ENCODE measurements around the gene SNX6. TPM values are rescaled to one million over a fixed set of nuclear protein-coding genes. Genes with fewer than 3 reads are reported as not detected.

The SNX6 gene
- total and polyA plus RNA-seq, 2 donors (not counting 3 experiments of a cell fraction or from before 2014, with no cell fraction given) = 95.1 to 120 TPM

- H4K20me1 ChIP-seq (replicated peaks; ENCODE audit: control insufficient read depth, extremely low read depth, insufficient read depth, low read length) = peaks cover 2% of the 10 kb centered on the region
- H3K4me1 ChIP-seq (ENCODE audit: control insufficient read depth, extremely low read depth, insufficient read depth, low read length) = peaks cover 3% of the 10 kb centered on the region
- H3K4me3 ChIP-seq (replicated peaks in 1 of 3; ENCODE audit: insufficient read depth in 1 of 3, low read depth in 1 of 3, low read length in 3 of 3) = no peak overlapping the region
- no peaks in the 10 kb centered on the region for H3K9me3 ChIP-seq (replicated peaks; ENCODE audit: control insufficient read depth, insufficient read depth, low read length)
- H3K27me3 ChIP-seq (ENCODE audit: control insufficient read depth in 2 of 2, insufficient read depth in 2 of 2, low read length in 2 of 2) = no peaks in the 10 kb centered on the region
- no peak overlapping the region for H3K4me2 ChIP-seq (ENCODE audit: insufficient read depth, low read length)
- no peak overlapping the region for H3K27ac ChIP-seq (ENCODE audit: insufficient read depth, low read depth, low read length)
- ChIA-PET POLR2A (no interaction called here), CTCF (no interaction called here)
- DNase-seq (ENCODE audit: low read depth, low spot score) = no peak
- FAIRE-seq = no peak
- no peaks in the 10 kb centered on the region for H3K9me1 ChIP-seq (replicated peaks; ENCODE audit: control insufficient read depth, extremely low read depth, insufficient read depth, low read length)
- no peak overlapping the region for H2AFZ ChIP-seq (ENCODE audit: low read depth, low read length)
- dilution Hi-C loops (cut with MboI; ENCODE audit: extremely low pct_ligation_motif_present, low sequenced_read_pairs) = no loop called here
- no peak for TF ChIP-seq EZH2 (IDR thresholded peaks at IDR 0.05; ENCODE audit: borderline replicate concordance, low read depth, low read length, severe bottlenecking)
- no peak overlapping the region for H3K9ac ChIP-seq (replicated peaks; ENCODE audit: extremely low read depth, insufficient read depth, low read length)
- intact Hi-C loops (cut with micrococcal nuclease) = loop anchor here (5.0 kb wide), 1 partner anchor 33 kb away; no protein-coding TSS in a partner anchor
- H3K79me2 ChIP-seq (ENCODE audit: control insufficient read depth, insufficient read depth, low read length) = peaks cover 34% of the 10 kb centered on the region
- BruUV-seq (replicated peaks) = no TSS peak
- H3K36me3 ChIP-seq (ENCODE audit: control insufficient read depth in 2 of 2, extremely low read depth in 1 of 2, insufficient read depth in 2 of 2, low read length in 2 of 2) = no peaks in the 10 kb centered on the region
Observed at GRCh38 chr14:34615507-34615906, 14.4 kb downstream of the SNX6 start.

DNA sequence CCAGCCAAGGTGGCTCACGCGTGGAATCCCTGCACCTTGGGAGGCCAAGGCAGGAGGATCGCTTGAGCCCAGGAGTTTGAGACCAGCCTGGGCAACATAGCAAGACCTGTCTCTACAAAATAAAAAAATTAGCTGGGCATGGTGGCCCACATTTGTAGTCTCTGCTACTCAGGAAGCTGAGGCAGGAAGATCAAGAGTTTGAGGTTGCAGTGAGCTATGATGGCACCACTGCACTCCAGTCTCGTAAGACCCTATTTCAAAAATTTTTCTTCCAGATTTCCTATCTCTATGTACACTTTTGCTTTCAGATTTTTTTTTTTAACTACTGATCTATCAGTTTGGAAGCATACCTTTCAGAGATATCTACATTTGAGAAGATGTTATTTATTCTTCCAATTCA, 15.3 kb downstream of the SNX6 start:
- Histone ChIP-seq H3K36me3 (ENCODE audit: control insufficient read depth in 2 of 2, extremely low read depth in 1 of 2, insufficient read depth in 2 of 2, low read length in 2 of 2) (no peaks in the 10 kb centered on the region), H3K9me3 (replicated peaks; ENCODE audit: control insufficient read depth, insufficient read depth, low read length) (no peaks in the 10 kb centered on the region), H3K9me1 (replicated peaks; ENCODE audit: control insufficient read depth, extremely low read depth, insufficient read depth, low read length) (no peaks in the 10 kb centered on the region), H2AFZ (ENCODE audit: low read depth, low read length) (no peak overlapping the region), H3K9ac (replicated peaks; ENCODE audit: extremely low read depth, insufficient read depth, low read length) (no peak overlapping the region), H3K4me1 (ENCODE audit: control insufficient read depth, extremely low read depth, insufficient read depth, low read length) (peaks cover 3% of the 10 kb centered on the region), H3K4me3 (replicated peaks in 1 of 3; ENCODE audit: insufficient read depth in 1 of 3, low read depth in 1 of 3, low read length in 3 of 3) (no peak overlapping the region), H3K79me2 (ENCODE audit: control insufficient read depth, insufficient read depth, low read length) (peaks cover 26% of the 10 kb centered on the region), H4K20me1 (replicated peaks; ENCODE audit: control insufficient read depth, extremely low read depth, insufficient read depth, low read length) (peaks cover 2% of the 10 kb centered on the region), H3K4me2 (ENCODE audit: insufficient read depth, low read length) (no peak overlapping the region), H3K27ac (ENCODE audit: insufficient read depth, low read depth, low read length) (no peak overlapping the region), H3K27me3 (ENCODE audit: control insufficient read depth in 2 of 2, insufficient read depth in 2 of 2, low read length in 2 of 2) (no peaks in the 10 kb centered on the region)
- FAIRE-seq (no peak), DNase-seq (ENCODE audit: low read depth, low spot score) (no peak)
- intact Hi-C loops (cut with micrococcal nuclease) (loop anchor here (5.0 kb wide), 1 partner anchor 32 kb away; no protein-coding TSS in a partner anchor), dilution Hi-C loops (cut with MboI; ENCODE audit: extremely low pct_ligation_motif_present, low sequenced_read_pairs) (no loop called here)
- CTCF ChIA-PET = interaction anchor here (0.6 to 1.0 kb wide), 2 partner anchors 102 to 109 kb away, joined by 3 read pairs; no protein-coding TSS in a partner anchor
- POLR2A ChIA-PET = no interaction called here
- BruUV-seq (replicated peaks) = no TSS peak
- TF ChIP-seq GATA2 (IDR thresholded peaks at IDR 0.05; ENCODE audit: insufficient read depth, insufficient read length, low read depth, low read length) = no peak
- TF ChIP-seq MYC (IDR thresholded peaks at IDR 0.05; ENCODE audit: low read depth, low read length) = no peak
- TF ChIP-seq JUN (IDR thresholded peaks at IDR 0.05; ENCODE audit: borderline replicate concordance, insufficient read depth, insufficient read length, low read depth) = no peak
- TF ChIP-seq CTCF (IDR thresholded peaks at IDR 0.05; ENCODE audit: extremely low read depth in 1 of 2, insufficient read depth in 1 of 2, low read depth in 1 of 2, low read length in 2 of 2) = no peak
- no peak for TF ChIP-seq POLR2AphosphoS5 (IDR thresholded peaks at IDR 0.05; ENCODE audit: insufficient read depth, low read depth, low read length)
- no peak for TF ChIP-seq POLR2A (IDR thresholded peaks at IDR 0.05; ENCODE audit: low read depth, low read length)
- no peak for TF ChIP-seq EZH2 (IDR thresholded peaks at IDR 0.05; ENCODE audit: borderline replicate concordance, low read depth, low read length, severe bottlenecking)
- TF ChIP-seq MAX (IDR thresholded peaks at IDR 0.05; ENCODE audit: insufficient read depth, insufficient read length) = no peak
- TF ChIP-seq FOS (IDR thresholded peaks at IDR 0.05; ENCODE audit: borderline replicate concordance, insufficient read depth, low read length) = no peak

Data from endothelial cell of umbilical vein (primary cell).